HG03354 (cell line): ENCODE data around the gene TIMM8A.
"Not testable (repeated sequence)": the region's sequence is repeated elsewhere in the genome, so short reads cannot be mapped to it uniquely, and the experiment has no call there.

Experiments
- ATAC-seq: cut with Tn5 transposase; IDR thresholded peaks from one replicate; pipeline ENCODE4 v1.9.1; 2021; ENCODE audit warnings: mild to moderate bottlenecking; ENCODE audit not compliant: unreplicated experiment, poor library complexity, severe bottlenecking

Gene TIMM8A

GRCh38 chrX:101362116-101362515, 13.6 kb upstream of the TIMM8A start:
- ATAC-seq, result no peak

GRCh38 chrX:101360390-101360789, 11.8 kb upstream of the TIMM8A start:
- no peak for ATAC-seq

- no peak for ATAC-seq
Measured at GRCh38 chrX:101359966-101360365, 11.4 kb upstream of the TIMM8A start.

GRCh38 chrX:101357166-101357795, 8.7 kb upstream of the TIMM8A start:
- no peak for ATAC-seq

DNA sequence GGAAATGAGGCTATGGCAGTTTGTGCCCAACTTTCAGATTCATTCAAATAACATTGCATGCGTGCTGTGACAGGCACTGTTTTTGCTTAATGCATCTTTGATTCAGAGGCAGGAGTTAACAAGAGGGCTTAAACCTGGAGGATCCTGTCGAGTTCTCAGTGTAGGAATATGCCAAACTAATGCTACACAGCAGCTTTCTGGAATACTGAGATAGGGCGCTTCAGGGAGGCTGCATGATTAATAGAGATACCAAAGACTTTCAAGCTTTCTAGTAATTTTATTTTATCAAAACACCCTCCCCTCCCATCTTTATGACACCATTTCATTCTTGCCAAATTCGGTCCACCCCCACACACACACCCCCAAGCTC, 636 bp upstream of the TIMM8A start:
- ATAC-seq, result no peak

GRCh38 chrX:101347859-101348451, 587 bp downstream of the TIMM8A start:
- peak; percentile 15 for ATAC-seq

- no peak for ATAC-seq
Measured at GRCh38 chrX:101337776-101338271, 10.7 kb downstream of the TIMM8A start.

DNA sequence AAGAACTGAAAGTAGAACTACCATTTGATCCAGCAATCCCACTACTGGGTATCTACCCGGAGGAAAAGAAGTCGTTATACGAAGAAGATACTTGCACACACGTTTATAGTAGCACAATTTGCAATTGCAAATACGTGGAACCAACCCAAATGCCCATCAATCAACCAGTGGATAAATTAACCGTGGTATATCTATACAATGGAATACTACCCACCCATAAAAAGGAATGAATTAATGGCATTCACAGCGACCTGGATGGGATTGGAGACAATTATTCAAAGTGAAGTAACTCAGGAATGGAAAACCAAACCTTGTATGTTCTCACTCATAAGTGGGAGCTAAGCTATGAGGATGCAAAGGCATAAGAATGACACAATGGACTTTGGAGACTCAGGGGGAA, 14.2 kb downstream of the TIMM8A start:
- ATAC-seq, result not testable (repeated sequence)

DNA sequence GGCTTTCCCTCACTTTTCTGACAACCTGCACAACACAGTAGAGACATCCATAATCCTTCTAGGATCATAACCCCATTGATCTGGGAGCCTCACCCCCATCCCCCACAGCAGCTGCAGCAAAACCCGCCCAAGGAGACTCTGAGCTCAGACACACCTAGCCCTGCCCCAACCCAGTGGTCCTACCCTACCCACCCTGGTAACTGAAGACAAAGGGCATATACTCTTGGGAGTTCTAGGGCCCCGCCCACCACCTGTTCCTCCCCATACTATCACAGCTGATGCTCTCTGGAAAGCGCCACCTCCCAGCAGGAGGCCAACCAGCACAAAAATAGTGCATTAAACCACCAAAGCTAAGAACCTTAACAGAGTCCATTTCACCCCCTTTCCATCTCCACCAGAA, 21.9 kb downstream of the TIMM8A start:
- not testable (repeated sequence) for ATAC-seq

DNA sequence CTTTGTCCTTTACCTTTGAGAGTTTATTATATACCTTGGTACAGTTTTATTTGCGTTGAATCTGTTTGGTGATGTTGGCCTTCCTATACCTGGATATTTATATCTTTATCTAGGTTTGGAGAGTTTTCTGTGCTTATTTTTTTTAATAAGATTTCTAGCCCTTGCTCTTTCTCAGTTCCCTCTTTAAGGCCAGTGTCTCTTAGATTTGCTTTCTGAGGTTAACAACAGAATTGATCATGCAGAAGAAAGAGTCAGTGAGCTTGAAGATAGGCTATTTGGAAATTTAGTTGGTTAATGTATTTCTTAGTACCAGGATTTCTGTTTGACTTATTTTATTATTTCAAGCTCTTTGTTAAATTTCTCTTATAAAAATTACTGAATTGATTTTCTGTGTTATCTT, 44.8 kb downstream of the TIMM8A start:
- ATAC-seq, result no peak
